Body of pancreas (tissue), 4 donors: ENCODE results near the gene SSR1.

Experiments
- CTCF ChIP-seq, 7 experiments: fragments of 450-650 bp in 4 of 7; fragments of 200-600 bp in 3 of 7; sonication (generic) in 3 of 7; IDR thresholded peaks; one replicate each; pipeline ENCODE4 v1.5.1; 2016 to 2019; ENCODE audit warnings: antibody characterized with exemption in 7 of 7
- POLR2A ChIP-seq, 3 donors: fragments of 450-650 bp; IDR thresholded peaks; one replicate each; pipeline ENCODE4 v1.6.1; 2016; ENCODE audit warnings: antibody characterized with exemption in 3 of 3, mild to moderate bottlenecking in 2 of 3

- TF ChIP-seq CTCF (IDR thresholded peaks at IDR 0.05) (no peak), POLR2A (IDR thresholded peaks at IDR 0.05) (no peak)
These were observed 19.2 kb upstream of the SSR1 start for GRCh38 chr6:7332090-7332745.
